Stimulated activated naive CD8-positive, alpha-beta T cell treated with anti-CD3 and anti-CD28 coated beads, Interleukin-15, Interleukin-2, amounts not matched to agents 100 ng/mL and 50 ng/mL, for 24 hours (primary cell): ENCODE measurements around the gene PAQR8.

Experiments used
- H3K27ac Mint-ChIP-seq: one replicate; pipeline ENCODE4 v1.8.0; 2021; ENCODE audit warnings: mild to moderate bottlenecking, mixed read lengths
- H3K27me3 Mint-ChIP-seq: one replicate; pipeline ENCODE4 v1.8.0; 2021; ENCODE audit warnings: mixed read lengths
- H3K36me3 Mint-ChIP-seq: one replicate; pipeline ENCODE4 v1.8.0; 2021; ENCODE audit warnings: low read depth, mixed read lengths
- H3K4me1 Mint-ChIP-seq: one replicate; pipeline ENCODE4 v1.8.0; 2021; ENCODE audit warnings: low read depth, mixed read lengths
- H3K4me3 Mint-ChIP-seq: one replicate; pipeline ENCODE4 v1.8.0; 2021; ENCODE audit warnings: mild to moderate bottlenecking, mixed read lengths
- H3K9me3 Mint-ChIP-seq: one replicate; pipeline ENCODE4 v1.8.0; 2021; ENCODE audit warnings: mixed read lengths

Gene PAQR8, protein sequence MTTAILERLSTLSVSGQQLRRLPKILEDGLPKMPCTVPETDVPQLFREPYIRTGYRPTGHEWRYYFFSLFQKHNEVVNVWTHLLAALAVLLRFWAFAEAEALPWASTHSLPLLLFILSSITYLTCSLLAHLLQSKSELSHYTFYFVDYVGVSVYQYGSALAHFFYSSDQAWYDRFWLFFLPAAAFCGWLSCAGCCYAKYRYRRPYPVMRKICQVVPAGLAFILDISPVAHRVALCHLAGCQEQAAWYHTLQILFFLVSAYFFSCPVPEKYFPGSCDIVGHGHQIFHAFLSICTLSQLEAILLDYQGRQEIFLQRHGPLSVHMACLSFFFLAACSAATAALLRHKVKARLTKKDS

DNA sequence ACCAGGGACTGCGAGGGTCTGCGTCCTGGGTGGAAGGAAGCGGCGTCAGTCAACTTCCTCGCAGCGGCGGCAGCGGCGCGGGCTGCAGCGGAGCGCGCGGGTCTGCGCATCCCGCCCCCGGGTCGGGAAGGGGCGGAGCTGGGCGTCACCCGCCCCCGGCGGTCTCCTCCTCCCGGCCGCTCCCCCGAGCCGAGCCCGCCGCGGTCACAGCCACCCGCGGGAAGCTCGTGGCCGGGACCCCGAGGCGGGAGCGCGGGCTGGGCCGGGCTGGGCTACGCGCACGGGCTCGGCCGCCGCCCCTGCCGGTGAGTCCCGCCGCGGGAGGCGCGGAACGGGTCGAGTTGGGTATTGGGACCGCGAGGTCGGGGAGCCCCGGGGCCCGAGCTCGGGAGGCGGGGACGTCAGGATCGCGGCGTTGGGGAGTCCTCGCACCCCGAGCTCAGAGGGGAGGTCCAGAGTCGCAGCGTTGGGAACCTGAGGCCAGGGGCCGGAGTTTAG, at the start of gene PAQR8:
TSS of gene PAQR8 (plus strand) at position 207 of the 498 bp plus-strand sequence. CDS start 41,063 bp downstream, outside the sequence.
- Mint-ChIP-seq H3K36me3 (peaks cover 17% of the 10 kb centered on the region), H3K4me1 (peaks cover 50% of the 10 kb centered on the region)

DNA sequence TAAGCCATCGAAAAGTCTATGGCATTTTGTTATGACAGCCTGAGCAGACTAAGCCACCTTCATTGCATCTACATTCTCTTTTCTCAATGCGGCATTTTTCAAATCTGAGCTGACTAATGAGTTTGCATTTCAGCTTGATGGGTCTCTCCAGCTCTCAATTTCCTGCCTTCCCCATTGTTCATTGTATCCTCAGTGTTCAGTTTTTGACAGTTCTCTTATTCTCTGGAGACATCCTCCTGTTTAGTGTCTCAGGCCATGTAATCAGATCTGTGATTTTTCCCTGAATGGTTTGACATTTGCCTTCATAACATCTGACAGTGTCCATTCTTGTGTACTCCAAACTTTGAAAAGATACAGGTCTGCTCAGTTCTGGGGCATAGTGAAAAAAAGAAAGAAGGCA, 49.5 kb upstream of the PAQR8 start:
- Mint-ChIP-seq H3K36me3 (no peaks in the 10 kb centered on the region), H3K4me1 (peaks cover 26% of the 10 kb centered on the region), H3K27me3 (no peaks in the 10 kb centered on the region), H3K9me3 (no peaks in the 10 kb centered on the region), H3K4me3 (no peak overlapping the region), H3K27ac (no peak overlapping the region)

More for the DNA sequence above, at the start of gene PAQR8:
- Mint-ChIP-seq H3K4me3 (peak within 1 kb of the TSS; percentile 93), H3K9me3 (no peaks in the 10 kb centered on the region), H3K27me3 (no peaks in the 10 kb centered on the region), H3K27ac (peak within 1 kb of the TSS; percentile 93)

DNA sequence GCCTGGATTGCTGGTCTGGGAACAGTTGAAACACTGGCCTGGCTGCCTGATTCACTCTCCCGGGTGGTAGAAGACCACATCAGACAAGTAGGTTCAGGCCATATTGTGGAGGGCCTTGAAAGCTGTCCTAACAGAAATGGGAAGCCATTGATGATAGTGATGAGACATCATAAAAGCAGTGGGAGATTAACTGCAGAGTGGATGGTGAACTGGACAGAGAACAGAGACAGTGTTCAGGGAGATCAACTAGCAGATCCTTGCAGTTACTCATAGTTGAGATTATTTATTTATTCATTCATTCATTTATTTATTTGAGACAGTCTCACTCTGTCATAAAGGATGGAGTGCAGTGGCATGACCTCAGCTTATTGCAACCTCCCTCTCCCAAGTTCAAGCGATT, 47.2 kb upstream of the PAQR8 start:
- Mint-ChIP-seq H3K4me3 (no peak overlapping the region), H3K27ac (no peak overlapping the region), H3K36me3 (no peaks in the 10 kb centered on the region), H3K4me1 (peaks cover 24% of the 10 kb centered on the region), H3K9me3 (no peaks in the 10 kb centered on the region), H3K27me3 (no peaks in the 10 kb centered on the region)

DNA sequence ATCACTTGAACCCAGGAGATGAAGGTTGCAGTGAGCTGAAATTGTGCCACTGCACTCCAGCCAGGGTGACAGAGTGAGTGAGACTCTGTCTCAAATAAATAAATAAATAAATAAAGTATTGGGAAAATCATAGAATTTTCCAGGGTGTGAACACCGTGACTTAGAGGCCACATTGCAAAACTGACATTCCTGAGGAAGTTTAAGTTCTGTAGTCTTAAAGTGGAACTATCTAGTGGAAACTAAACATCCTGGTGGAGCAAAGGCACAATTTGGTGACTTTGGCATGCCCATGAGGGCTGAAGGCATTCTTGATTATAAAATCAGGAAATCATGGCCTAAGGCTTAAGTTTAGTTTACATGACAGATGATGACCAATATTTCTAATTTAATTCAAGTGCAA, 44.7 kb upstream of the PAQR8 start:
- H3K9me3 Mint-ChIP-seq = no peaks in the 10 kb centered on the region
- H3K4me1 Mint-ChIP-seq = peaks cover 20% of the 10 kb centered on the region
- H3K4me3 Mint-ChIP-seq = no peak overlapping the region
- H3K27me3 Mint-ChIP-seq = no peaks in the 10 kb centered on the region
- H3K27ac Mint-ChIP-seq = no peak overlapping the region
- no peaks in the 10 kb centered on the region for H3K36me3 Mint-ChIP-seq

DNA sequence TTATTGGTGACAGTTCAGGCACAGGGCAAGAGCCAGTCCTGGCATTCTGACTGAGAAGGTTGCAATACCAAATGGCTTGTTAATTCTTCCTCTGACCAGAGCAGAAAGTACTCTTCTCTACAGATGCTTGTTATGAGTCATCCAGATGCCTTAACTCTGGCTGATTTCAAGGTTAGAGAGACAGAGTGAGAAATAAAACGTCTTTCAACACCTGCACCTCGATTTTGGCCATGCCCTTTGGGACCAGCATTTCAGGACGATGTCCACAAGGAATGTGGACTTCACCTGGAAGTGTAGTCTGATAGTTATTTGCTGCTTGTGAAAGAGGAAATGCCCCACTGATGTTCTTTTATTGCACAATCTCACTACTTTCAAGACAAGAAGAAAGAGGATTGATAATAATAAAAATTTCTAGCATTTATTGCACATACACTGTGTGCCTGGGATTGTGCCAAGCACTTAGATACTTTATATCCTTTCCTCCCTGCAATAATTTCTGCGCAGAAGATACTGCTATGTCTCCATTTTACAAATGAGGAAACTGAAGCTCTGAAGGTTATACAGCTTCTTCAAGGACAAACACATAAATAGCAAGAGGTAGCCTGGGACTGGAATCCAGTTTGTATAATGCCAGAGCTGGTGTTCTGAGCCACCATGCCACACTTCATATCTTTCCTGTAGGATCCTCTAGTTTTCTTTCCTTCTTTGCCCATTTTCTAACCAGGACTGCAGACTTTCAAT, 43.9 kb upstream of the PAQR8 start:
- Mint-ChIP-seq H3K9me3 (no peaks in the 10 kb centered on the region), H3K27ac (no peak overlapping the region), H3K4me3 (no peak overlapping the region), H3K27me3 (no peaks in the 10 kb centered on the region), H3K36me3 (no peaks in the 10 kb centered on the region), H3K4me1 (peaks cover 20% of the 10 kb centered on the region)

DNA sequence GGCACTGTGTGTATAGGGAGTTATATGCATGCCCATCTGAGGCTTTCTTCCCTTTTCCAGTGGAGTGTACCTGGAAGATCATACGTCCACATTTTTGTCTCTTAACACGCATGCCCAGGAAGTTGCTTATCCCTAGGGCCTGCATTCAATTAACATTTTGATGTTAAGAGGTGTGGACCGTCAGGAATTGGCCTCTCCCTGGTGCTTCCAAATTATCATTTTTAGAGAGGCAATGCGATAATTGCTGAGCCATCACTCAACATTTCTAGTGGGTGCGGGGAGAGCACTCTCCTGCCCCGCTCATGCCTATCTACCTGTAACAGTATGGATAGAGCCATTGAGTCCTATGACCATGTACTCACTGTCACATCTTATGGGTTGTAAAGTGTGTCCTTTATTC, 37.8 kb upstream of the PAQR8 start:
- Mint-ChIP-seq H3K27me3 (no peaks in the 10 kb centered on the region), H3K4me3 (no peak overlapping the region), H3K9me3 (no peaks in the 10 kb centered on the region), H3K4me1 (peaks cover 3% of the 10 kb centered on the region), H3K36me3 (no peaks in the 10 kb centered on the region), H3K27ac (no peak overlapping the region)

DNA sequence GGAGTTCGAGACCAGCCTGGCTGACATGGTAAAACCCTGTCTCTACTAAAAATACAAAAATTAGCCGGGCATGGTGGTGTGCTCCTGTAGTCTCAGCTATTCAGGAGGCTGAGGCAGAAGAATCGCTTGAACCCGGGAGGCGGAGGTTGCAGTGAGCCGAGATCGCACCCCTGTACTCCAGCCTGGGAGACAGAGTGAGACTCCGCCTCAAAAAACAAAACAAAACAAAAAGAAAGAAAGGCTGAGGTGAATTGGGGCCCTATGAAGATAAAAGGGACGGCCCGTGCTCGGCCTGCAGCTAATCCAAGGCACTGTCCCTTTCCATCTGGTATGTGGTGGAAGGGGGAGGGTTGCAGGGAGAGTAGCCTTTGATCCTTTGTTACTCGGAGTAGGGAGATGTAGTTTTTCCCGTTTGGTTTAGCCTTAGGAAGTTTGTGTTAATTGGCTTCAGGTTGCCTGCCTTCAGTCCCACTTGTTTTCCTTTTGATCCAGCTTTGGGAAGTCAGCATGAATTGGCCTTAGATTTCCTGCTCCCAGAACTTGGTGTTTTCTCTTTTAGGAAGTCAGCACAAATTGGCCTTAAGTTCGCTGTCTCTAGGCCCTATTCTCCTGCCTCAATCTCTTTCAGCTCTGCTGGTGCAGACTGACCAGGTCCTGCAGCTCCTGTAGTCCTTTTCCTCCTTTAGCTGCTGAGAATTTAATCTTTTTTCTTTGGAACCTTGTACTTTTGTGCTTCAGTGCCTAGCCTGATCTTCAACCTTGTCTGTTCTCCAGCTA, 36.1 kb upstream of the PAQR8 start:
- H3K9me3 Mint-ChIP-seq = no peaks in the 10 kb centered on the region
- H3K27ac Mint-ChIP-seq = no peak overlapping the region
- no peaks in the 10 kb centered on the region for H3K4me1 Mint-ChIP-seq
- no peaks in the 10 kb centered on the region for H3K27me3 Mint-ChIP-seq
- H3K4me3 Mint-ChIP-seq = no peak overlapping the region
- no peaks in the 10 kb centered on the region for H3K36me3 Mint-ChIP-seq

DNA sequence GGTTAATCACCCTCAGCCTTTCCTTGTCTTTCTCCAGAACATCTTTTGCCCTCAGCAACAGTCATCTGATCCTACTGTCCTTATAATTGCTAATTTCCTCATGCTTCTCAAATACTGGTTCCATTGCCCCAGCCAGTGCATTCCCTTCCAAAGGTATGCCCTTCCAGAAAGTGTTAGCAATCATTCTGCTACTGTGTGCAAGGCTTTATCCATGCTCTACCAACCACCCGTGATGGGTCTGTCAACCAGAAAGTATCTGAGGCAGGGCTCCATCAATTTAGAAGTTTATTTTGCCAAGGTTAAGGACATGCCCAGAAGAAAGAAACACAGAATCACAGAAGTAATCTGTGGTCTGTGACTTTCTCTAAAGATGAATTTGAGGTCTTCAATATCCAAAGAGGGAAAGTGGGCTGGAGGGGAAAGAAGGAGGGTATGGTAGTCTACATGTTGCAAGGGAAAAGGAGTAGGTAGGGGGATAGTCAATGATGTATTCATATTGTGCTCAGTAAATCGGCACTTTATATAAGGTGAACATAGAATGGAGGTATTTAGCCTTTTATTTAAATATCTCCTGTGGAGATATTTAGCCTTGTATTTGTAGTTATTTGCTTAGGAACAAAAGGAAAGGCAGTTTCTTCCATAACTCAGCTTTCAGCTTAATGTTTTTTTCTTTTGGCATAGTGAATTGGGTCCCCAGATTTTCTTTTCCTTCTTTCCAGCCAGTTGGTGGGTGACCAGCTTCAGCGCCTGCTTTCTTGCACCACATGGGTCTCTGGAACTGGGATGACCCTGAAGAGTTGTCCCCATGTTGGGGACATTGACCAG, 35.2 kb upstream of the PAQR8 start:
- Mint-ChIP-seq H3K27me3 (no peaks in the 10 kb centered on the region), H3K4me1 (peaks cover 3% of the 10 kb centered on the region), H3K4me3 (no peak overlapping the region), H3K27ac (no peak overlapping the region), H3K9me3 (no peaks in the 10 kb centered on the region), H3K36me3 (no peaks in the 10 kb centered on the region)

DNA sequence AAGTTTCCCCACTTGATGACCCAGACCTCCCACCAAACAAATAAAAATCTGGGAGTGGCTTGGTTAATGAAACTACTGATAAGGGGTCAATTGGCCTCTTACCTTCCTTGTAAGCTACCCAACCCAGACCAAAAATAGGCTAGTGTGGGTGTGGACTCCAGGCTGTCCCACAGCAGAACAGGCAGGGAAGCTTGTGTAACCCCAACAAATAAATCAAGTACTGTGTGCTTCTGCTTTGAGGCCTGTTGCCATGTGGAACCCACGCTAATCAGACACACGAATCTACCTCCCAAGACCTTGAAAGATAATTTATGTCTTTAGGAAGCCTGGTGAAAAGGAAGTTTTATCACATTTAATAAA, 33.7 kb upstream of the PAQR8 start:
- H3K9me3 Mint-ChIP-seq = no peaks in the 10 kb centered on the region
- no peaks in the 10 kb centered on the region for H3K36me3 Mint-ChIP-seq
- H3K27me3 Mint-ChIP-seq = no peaks in the 10 kb centered on the region
- no peak overlapping the region for H3K27ac Mint-ChIP-seq
- peaks cover 17% of the 10 kb centered on the region for H3K4me1 Mint-ChIP-seq
- no peak overlapping the region for H3K4me3 Mint-ChIP-seq

DNA sequence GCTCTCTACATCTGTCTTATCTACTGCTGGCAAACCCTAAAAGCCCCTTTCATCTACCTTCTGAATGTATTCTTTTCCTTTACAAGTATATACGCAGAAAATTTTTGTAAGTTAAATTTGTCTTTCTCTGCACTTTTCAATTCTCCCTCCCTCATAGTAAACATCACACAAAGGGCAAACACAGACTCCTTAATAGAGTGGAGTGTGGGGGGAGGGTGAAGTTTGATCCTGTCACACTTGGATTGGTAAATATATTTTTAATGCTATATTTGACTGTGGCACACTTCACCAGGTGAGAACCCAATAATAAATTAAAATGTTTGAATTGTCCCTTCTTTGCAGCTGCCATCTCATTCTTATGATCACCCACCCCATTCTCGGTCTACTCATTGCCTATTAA, 33.2 kb upstream of the PAQR8 start:
- Mint-ChIP-seq H3K9me3 (no peaks in the 10 kb centered on the region), H3K27me3 (no peaks in the 10 kb centered on the region), H3K36me3 (no peaks in the 10 kb centered on the region), H3K4me1 (peaks cover 22% of the 10 kb centered on the region), H3K4me3 (no peak overlapping the region), H3K27ac (no peak overlapping the region)

DNA sequence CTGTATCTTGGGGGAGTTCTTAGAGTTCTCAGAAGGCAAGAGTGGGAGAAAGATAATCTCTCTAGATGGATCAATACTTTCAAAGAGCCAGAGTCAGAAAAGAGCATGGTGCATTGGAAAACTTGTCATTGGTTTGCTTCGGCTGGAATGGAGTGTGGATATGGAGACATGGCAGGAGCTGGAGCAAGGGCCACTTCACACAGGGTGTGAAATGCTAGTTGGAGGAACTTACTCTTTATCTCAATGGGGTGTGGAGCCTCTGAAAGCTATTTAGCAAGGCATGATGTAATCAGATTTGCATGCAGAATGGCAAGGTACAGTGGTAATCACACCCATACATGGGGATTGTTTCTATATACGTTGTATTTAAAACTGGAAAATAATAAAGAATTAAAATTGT, 31.5 kb upstream of the PAQR8 start:
- H3K4me3 Mint-ChIP-seq = no peak overlapping the region
- no peak overlapping the region for H3K27ac Mint-ChIP-seq
- H3K36me3 Mint-ChIP-seq = no peaks in the 10 kb centered on the region
- H3K4me1 Mint-ChIP-seq = peaks cover 39% of the 10 kb centered on the region
- no peaks in the 10 kb centered on the region for H3K9me3 Mint-ChIP-seq
- H3K27me3 Mint-ChIP-seq = no peaks in the 10 kb centered on the region

DNA sequence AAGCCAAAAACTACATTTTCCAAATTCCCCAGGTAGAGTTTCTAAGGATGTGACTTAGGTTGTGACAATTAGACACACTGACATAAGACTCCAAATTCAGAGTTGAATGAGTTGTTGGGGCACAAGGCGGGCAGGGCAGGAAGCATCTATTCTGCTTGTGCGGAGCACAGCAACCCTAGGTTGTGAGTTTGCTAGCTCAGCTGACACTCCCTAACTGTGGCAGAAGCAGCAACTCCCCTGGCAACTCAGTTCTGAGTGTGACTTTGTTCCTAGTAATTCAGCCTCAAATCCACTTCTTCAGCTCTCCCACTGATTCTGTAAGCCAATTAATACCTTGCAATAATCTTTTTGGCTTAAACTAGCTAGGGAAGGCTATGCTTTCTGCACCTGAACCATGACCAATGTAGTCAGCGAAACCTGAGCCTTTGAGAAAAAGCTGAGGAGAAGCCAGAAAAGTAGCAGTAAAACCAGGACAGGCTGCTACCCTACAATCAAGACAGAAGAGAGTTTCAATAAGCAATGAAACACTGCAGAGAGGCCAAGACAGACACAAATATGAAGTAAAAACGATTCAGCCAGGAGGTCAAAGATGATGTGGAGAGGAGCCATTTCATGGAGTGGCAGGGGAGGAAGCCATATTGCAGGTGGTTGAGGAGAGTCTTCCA, 30.0 kb upstream of the PAQR8 start:
- no peak overlapping the region for H3K4me3 Mint-ChIP-seq
- peaks cover 51% of the 10 kb centered on the region for H3K4me1 Mint-ChIP-seq
- peak overlapping the region; percentile 26 for H3K27ac Mint-ChIP-seq
- no peaks in the 10 kb centered on the region for H3K36me3 Mint-ChIP-seq
- H3K27me3 Mint-ChIP-seq = no peaks in the 10 kb centered on the region
- no peaks in the 10 kb centered on the region for H3K9me3 Mint-ChIP-seq

DNA sequence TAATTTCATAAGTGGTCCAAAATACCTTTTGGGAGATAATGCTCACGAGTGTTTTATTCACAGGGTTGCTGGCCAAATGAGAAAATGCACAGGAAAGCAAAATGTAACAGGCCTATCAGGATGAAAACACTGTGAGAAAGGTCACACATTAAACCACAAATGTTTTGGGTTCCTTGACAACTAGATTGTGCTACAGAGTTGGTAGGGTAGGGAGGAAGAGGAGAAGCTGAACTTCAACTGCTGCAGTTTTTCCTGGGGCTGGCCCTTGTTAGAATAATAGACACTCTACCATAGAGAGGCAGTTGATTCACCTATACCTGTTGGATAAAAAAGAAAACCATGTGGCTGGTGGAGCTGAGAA, 28.1 kb upstream of the PAQR8 start:
- Mint-ChIP-seq H3K4me1 (peaks cover 69% of the 10 kb centered on the region), H3K27ac (peak overlapping the region; percentile 59), H3K4me3 (no peak overlapping the region), H3K27me3 (no peaks in the 10 kb centered on the region), H3K9me3 (no peaks in the 10 kb centered on the region), H3K36me3 (no peaks in the 10 kb centered on the region)

DNA sequence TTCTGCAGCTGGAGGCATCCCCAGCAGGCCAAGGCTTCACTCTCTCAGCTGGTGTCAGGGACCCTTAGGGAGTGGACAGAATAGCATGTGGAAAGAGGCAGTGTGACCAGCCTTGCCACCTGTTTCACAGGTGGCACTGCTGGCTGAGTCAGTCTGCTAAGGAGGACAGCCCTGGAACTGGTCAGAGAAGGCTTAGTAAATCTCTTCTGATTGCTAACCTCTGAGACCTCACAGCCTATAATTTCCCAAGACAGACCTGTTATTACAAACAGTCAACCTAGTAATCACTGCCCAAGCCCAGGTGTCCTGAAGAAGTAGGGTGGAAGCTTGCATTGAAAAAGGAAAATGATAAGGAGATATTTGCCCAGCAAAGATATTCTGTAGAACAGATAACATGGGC, 26.4 kb upstream of the PAQR8 start:
- Mint-ChIP-seq H3K36me3 (no peaks in the 10 kb centered on the region), H3K9me3 (no peaks in the 10 kb centered on the region), H3K4me1 (peaks cover 69% of the 10 kb centered on the region), H3K4me3 (no peak overlapping the region), H3K27ac (no peak overlapping the region), H3K27me3 (no peaks in the 10 kb centered on the region)
